ENCODE results near the gene DIP2B. TPM values are rescaled to one million over a fixed set of nuclear protein-coding genes. Genes with fewer than 3 reads are reported as not detected.
"Not testable (repeated sequence)": the region's sequence is repeated elsewhere in the genome, so short reads cannot be mapped to it uniquely, and the experiment has no call there.

Gene DIP2B
- total RNA-seq, 1 experiment from 2014 or later, result 29.4 TPM

DNA sequence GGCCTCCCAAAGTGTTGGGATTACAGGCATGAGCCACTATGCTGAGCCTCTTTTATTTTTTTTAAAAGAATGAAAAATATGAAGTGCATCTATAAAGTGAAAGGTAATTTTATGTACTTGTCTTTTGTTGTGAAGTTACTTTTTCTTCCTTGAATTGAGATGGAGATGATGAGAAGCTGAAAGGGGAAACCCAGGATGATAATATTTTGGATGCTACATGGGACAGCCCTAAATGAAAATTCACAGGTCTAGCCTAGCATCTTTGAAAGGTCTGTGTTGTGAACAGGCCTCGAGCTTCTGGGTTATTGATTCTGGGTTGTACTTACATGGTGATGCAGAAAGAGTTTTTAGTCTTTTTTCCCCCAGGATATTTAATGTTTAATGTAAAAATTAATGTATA is 14.6 kb downstream of the DIP2B start:
- Histone ChIP-seq H3K27ac (no peak overlapping the region), H3K9me3 (ENCODE audit: insufficient read depth, low read depth) (peaks cover 4% of the 10 kb centered on the region; the same call in 1 of the 2 replicates), H3F3A (ENCODE audit: insufficient read depth, low read depth) (peaks cover 2% of the 10 kb centered on the region; the same call in 1 of the 2 replicates), H3K4me3 (no peak overlapping the region), H4K20me1 (ENCODE audit: insufficient read depth) (no peaks in the 10 kb centered on the region), H3K79me2 (ENCODE audit: low read depth) (peaks cover 90% of the 10 kb centered on the region), H3K36me3 (ENCODE audit: low read depth) (peaks cover 8% of the 10 kb centered on the region; the same call in 1 of the 2 replicates), H3K9me2 (ENCODE audit: insufficient read depth) (no peaks in the 10 kb centered on the region), H3K27me3 (ENCODE audit: insufficient read depth, low read depth) (no peaks in the 10 kb centered on the region), H2AFZ (no peak overlapping the region), H3K4me2 (no peak overlapping the region), H3K4me1 (replicated peaks; ENCODE audit: insufficient read depth) (peaks cover 8% of the 10 kb centered on the region; the same call in 1 of the 2 replicates)
- POLR2A ChIA-PET (ENCODE audit: unreplicated experiment), result no interaction called here
- TF ChIP-seq CTCF (conservative IDR thresholded peaks at IDR 0.05) (no peak), EZH2 (IDR thresholded peaks at IDR 0.05; ENCODE audit: low read depth) (no peak)
- intact Hi-C loops (cut with micrococcal nuclease; ENCODE audit: unreplicated experiment), result no loop called here
- DNase-seq, result no peak
- no TSS peak for BruUV-seq (replicated peaks)
- CTCF ChIA-PET, result no interaction called here

GRCh38 chr12:50520416-50521207 is 15.8 kb downstream of the DIP2B start:
- TF ChIP-seq CTCF (conservative IDR thresholded peaks at IDR 0.05), result no peak
- TF ChIP-seq EZH2 (IDR thresholded peaks at IDR 0.05; ENCODE audit: low read depth), result no peak
- ChIA-PET CTCF (interaction anchor here (0.6 kb wide), 1 partner anchor 11 kb away, joined by 3 read pairs; no protein-coding TSS in a partner anchor), POLR2A (ENCODE audit: unreplicated experiment) (interaction anchor here (0.7 kb wide), 1 partner anchor 36 kb away, joined by 14 read pairs; no protein-coding TSS in a partner anchor)
- H3K4me2 ChIP-seq, result no peak overlapping the region
- no peaks in the 10 kb centered on the region for H3K9me2 ChIP-seq (ENCODE audit: insufficient read depth)
- H3K4me1 ChIP-seq (replicated peaks; ENCODE audit: insufficient read depth), result peaks cover 8% of the 10 kb centered on the region; the same call in 1 of the 2 replicates
- H3K27ac ChIP-seq, result peak overlapping the region; percentile 29; the same call in 1 of the 2 replicates
- intact Hi-C loops (cut with micrococcal nuclease; ENCODE audit: unreplicated experiment), result no loop called here
- no peak overlapping the region for H2AFZ ChIP-seq
- H3K27me3 ChIP-seq (ENCODE audit: insufficient read depth, low read depth), result no peaks in the 10 kb centered on the region
- no peaks in the 10 kb centered on the region for H4K20me1 ChIP-seq (ENCODE audit: insufficient read depth)
- H3K36me3 ChIP-seq (ENCODE audit: low read depth), result peaks cover 8% of the 10 kb centered on the region; the same call in 1 of the 2 replicates
- peaks cover 4% of the 10 kb centered on the region; the same call in 1 of the 2 replicates for H3K9me3 ChIP-seq (ENCODE audit: insufficient read depth, low read depth)
- H3K4me3 ChIP-seq, result no peak overlapping the region
- H3K79me2 ChIP-seq (ENCODE audit: low read depth), result peaks cover 87% of the 10 kb centered on the region
- BruUV-seq (replicated peaks), result no TSS peak
- no peak for DNase-seq
- H3F3A ChIP-seq (ENCODE audit: insufficient read depth, low read depth), result peaks cover 2% of the 10 kb centered on the region; the same call in 1 of the 2 replicates

GRCh38 chr12:50521781-50522180 is 17.0 kb downstream of the DIP2B start:
- BruUV-seq (replicated peaks); H2AFZ ChIP-seq; H3K4me3 ChIP-seq; CTCF ChIA-PET; POLR2A ChIA-PET (ENCODE audit: unreplicated experiment); H3K27me3 ChIP-seq (ENCODE audit: insufficient read depth, low read depth); H3K36me3 ChIP-seq (ENCODE audit: low read depth); intact Hi-C loops (cut with micrococcal nuclease; ENCODE audit: unreplicated experiment); H3K4me2 ChIP-seq; H3K9me2 ChIP-seq (ENCODE audit: insufficient read depth); H3F3A ChIP-seq (ENCODE audit: insufficient read depth, low read depth); H3K9me3 ChIP-seq (ENCODE audit: insufficient read depth, low read depth); DNase-seq; H3K4me1 ChIP-seq (replicated peaks; ENCODE audit: insufficient read depth); H4K20me1 ChIP-seq (ENCODE audit: insufficient read depth); H3K27ac ChIP-seq: not testable (repeated sequence)
- H3K79me2 ChIP-seq (ENCODE audit: low read depth), result peaks cover 85% of the 10 kb centered on the region

All from PC-9 (cell line).